Testis (tissue), 2 donors: Measurements from ENCODE around the gene HSPG2.

Source experiments
- CTCF ChIP-seq, 3 experiments: fragments of 450-650 bp in 2 of 3; fragments of 200-600 bp in 1 of 3; sonication (generic) in 1 of 3; IDR thresholded peaks; one replicate each; pipeline ENCODE4 v1.5.1; 2016 to 2019; ENCODE audit warnings: antibody characterized with exemption in 3 of 3, mild to moderate bottlenecking in 2 of 3, moderate library complexity in 1 of 3
- POLR2A ChIP-seq: fragments of 450-650 bp; IDR thresholded peaks from one replicate; pipeline ENCODE4 v1.6.1; 2017; ENCODE audit warnings: antibody characterized with exemption, mild to moderate bottlenecking, moderate library complexity

- no peak for TF ChIP-seq CTCF (IDR thresholded peaks at IDR 0.05)
- no peak for TF ChIP-seq POLR2A
Observed at GRCh38 chr1:21865943-21866706, 71.0 kb downstream of the HSPG2 start.
